GM12865 (cell line): Measurements from ENCODE around the gene DGLUCY.
"Not testable (repeated sequence)": the region's sequence is repeated elsewhere in the genome, so short reads cannot be mapped to it uniquely, and the experiment has no call there.

Source experiments
- DNase-seq: peaks from one replicate; pipeline ENCODE4 v3.0.0; 2010; ENCODE audit warnings: low read depth
- H3K4me3 ChIP-seq: 2 replicates; pipeline ENCODE4 v1.5.1; 2011; ENCODE audit warnings: mild to moderate bottlenecking, low read depth, low read length, control low read depth
- CTCF ChIP-seq: IDR thresholded peaks from 2 replicates; pipeline ENCODE4 v1.5.1; 2011; ENCODE audit warnings: low read length, control low read depth, low read depth, inconsistent platforms; ENCODE audit not compliant: insufficient read depth; ENCODE audit errors: missing control alignments

The DGLUCY gene

GRCh38 chr14:91263329-91263728 is 149.5 kb downstream of the DGLUCY start:
- H3K4me3 ChIP-seq = no peak overlapping the region
- no peak for DNase-seq
- TF ChIP-seq CTCF = no peak

- no peak for TF ChIP-seq CTCF
- DNase-seq = no peak
- H3K4me3 ChIP-seq = no peak overlapping the region
These were observed 150.6 kb downstream of the DGLUCY start for GRCh38 chr14:91264151-91265150.

DNA sequence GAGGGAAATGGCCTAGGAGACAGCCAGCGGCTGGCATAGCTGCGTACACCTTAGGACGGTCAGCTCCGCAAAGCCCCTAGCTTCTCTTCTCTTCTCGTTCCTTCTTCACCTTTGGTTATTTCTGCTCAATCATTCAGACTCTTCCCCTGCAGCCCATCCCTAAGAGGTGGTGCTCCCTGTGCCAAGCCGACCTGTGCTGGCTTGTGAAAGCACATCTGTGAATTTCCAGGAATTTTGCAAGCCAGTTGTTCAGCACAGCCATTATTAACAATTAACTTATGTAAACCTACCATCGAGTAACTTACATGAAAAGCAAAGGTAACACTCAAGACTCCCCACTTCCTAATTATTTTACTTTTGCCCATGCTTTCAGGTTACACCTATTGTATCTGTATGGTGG is 151.5 kb downstream of the DGLUCY start:
- no peak for TF ChIP-seq CTCF
- DNase-seq = no peak
- H3K4me3 ChIP-seq = no peak overlapping the region

DNA sequence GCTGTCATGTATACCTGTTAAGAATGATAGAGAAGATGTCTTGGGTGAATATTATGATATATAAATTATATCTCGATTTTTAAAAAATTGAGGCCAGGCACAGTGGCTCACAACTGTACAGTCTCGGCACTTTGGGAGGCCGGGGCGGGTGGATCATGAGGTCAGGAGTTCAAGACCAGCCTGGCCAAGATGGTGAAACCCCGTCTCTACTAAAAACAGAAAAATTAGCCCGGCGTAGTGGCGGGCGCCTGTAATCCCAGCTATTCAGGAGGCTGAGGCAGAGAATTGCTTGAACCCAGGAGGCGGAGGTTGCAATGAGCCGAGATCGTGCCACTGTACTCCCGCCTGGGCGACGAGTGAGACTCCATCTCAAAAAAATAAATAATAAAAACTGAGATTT is 152.4 kb downstream of the DGLUCY start:
- not testable (repeated sequence) for H3K4me3 ChIP-seq, DNase-seq

DNA sequence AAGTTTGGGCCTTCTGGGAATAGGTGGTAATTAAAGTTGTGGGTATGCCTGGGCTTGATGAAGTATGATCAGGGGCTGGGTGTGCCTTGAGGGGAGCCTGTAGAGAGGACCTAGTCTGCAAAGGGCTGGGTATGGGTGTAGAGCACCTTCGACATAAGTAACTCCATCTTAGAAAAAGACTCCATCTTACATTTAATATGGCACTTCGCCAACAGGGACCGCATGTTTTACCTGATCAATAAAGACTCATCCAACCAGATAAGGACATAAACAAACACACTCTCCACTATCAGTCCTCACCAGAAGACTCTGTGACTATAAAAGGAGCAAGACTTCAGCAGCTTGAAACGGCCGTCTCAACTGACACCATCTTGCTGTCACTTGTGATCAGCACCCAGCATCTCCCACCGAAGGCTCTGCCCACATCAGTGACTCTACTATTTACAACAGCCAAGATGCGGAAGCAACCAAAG is 154.1 kb downstream of the DGLUCY start:
- no peak overlapping the region for H3K4me3 ChIP-seq
- no peak for TF ChIP-seq CTCF
- DNase-seq = no peak

GRCh38 chr14:91269076-91269991 is 155.5 kb downstream of the DGLUCY start:
- TF ChIP-seq CTCF = no peak
- no peak overlapping the region for H3K4me3 ChIP-seq
- no peak for DNase-seq

DNA sequence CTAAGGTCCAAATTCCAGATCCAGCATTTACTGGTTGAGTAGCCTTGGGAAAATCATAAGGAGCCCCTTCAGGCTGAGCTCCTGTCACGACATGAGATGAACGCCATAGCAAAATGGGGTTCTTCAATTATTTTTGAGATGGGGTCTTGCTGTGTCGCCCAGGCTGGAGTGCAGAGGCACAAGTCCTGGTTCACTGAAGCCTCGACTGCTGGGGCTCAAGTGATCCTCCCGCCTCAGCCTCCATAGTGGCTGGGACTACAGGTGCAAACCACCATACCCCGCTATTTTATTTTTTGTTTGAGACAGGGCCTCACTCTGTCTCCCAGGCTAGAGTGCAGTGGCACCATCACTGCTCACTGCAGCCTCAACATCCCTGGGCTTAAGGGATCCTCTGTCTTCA is 156.3 kb downstream of the DGLUCY start:
- DNase-seq = no peak
- no peak overlapping the region for H3K4me3 ChIP-seq
- no peak for TF ChIP-seq CTCF
